ENCODE data around the gene USH2A.

USH2A gene

DNA sequence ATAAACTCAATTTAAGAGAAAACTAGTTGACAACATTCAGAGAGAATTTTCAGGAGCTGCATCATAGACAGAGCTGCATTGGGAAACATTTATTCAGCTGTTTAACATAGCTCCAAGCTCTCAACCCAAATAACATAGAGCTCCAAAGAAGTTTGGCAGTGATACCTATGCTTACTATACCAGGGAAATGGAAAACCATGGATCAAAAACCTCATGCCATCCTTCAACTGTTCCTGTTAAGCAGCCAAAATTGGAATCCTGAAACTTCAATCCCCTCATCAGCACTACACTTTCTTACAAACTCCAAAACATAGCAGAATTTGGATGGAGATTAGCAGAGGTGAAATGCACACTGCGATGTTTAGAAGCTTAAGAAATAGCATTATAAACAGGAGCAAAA, 164.4 kb downstream of the USH2A start:
- Histone ChIP-seq H3K27ac (ENCODE audit: low read length) (no peak overlapping the region), H3K4me1 (ENCODE audit: low read length) (no peaks in the 10 kb centered on the region), H3K9ac (ENCODE audit: low read length) (no peak overlapping the region), H4K20me1 (ENCODE audit: insufficient read depth, low read length) (no peaks in the 10 kb centered on the region), H3F3A (ENCODE audit: insufficient read depth, low read length) (no peaks in the 10 kb centered on the region), H3K9me3 (replicated peaks; ENCODE audit: insufficient read depth, low read length) (no peaks in the 10 kb centered on the region), H3K79me2 (ENCODE audit: low read length) (no peaks in the 10 kb centered on the region), H3K36me3 (replicated peaks; ENCODE audit: insufficient read depth, low read length) (no peaks in the 10 kb centered on the region), H3K4me3 (ENCODE audit: low read length) (no peak overlapping the region), H2AFZ (ENCODE audit: low read length) (no peak overlapping the region), H3K4me2 (ENCODE audit: low read depth, low read length) (no peak overlapping the region), H3K9me2 (replicated peaks; ENCODE audit: insufficient read depth, low read length) (no peaks in the 10 kb centered on the region), H3K27me3 (replicated peaks; ENCODE audit: insufficient read depth, low read length) (no peaks in the 10 kb centered on the region)
- no peak for TF ChIP-seq EZH2 (optimal IDR thresholded peaks at IDR 0.05; ENCODE audit: low read depth, low read length)
- no peak for TF ChIP-seq EZH2phosphoT487 (IDR thresholded peaks at IDR 0.05; ENCODE audit: low read length)
- DNase-seq, result no peak

DNA sequence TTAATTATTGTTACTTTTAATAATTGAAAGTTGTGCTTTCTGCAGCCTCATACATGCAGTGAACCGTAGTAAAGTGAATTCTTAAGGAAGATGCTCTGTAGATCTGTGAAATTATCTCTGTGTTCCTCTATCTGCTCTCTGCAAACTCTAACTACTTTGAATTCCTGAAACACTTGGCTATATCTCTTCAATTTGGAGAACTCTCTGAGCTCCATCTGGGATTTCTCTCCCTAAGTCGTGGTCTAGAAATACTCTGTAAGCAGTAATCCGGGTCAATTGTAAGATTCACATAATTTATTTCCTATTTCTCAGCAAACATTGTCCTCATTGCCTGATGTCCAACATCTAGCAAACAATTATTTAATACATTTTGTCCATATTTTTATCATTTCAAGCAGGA, 164.9 kb downstream of the USH2A start:
- DNase-seq, result no peak
- no peaks in the 10 kb centered on the region for H4K20me1 ChIP-seq (ENCODE audit: insufficient read depth, low read length)
- no peak overlapping the region for H3K9ac ChIP-seq (ENCODE audit: low read length)
- H3K9me2 ChIP-seq (replicated peaks; ENCODE audit: insufficient read depth, low read length), result no peaks in the 10 kb centered on the region
- no peaks in the 10 kb centered on the region for H3F3A ChIP-seq (ENCODE audit: insufficient read depth, low read length)
- H3K27ac ChIP-seq (ENCODE audit: low read length), result no peak overlapping the region
- TF ChIP-seq EZH2phosphoT487 (IDR thresholded peaks at IDR 0.05; ENCODE audit: low read length) (no peak), EZH2 (optimal IDR thresholded peaks at IDR 0.05; ENCODE audit: low read depth, low read length) (no peak)
- TF ChIP-seq, protein P1, sequence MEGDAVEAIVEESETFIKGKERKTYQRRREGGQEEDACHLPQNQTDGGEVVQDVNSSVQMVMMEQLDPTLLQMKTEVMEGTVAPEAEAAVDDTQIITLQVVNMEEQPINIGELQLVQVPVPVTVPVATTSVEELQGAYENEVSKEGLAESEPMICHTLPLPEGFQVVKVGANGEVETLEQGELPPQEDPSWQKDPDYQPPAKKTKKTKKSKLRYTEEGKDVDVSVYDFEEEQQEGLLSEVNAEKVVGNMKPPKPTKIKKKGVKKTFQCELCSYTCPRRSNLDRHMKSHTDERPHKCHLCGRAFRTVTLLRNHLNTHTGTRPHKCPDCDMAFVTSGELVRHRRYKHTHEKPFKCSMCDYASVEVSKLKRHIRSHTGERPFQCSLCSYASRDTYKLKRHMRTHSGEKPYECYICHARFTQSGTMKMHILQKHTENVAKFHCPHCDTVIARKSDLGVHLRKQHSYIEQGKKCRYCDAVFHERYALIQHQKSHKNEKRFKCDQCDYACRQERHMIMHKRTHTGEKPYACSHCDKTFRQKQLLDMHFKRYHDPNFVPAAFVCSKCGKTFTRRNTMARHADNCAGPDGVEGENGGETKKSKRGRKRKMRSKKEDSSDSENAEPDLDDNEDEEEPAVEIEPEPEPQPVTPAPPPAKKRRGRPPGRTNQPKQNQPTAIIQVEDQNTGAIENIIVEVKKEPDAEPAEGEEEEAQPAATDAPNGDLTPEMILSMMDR (IDR thresholded peaks at IDR 0.05; ENCODE audit: low read length), result no peak
- H3K27me3 ChIP-seq (replicated peaks; ENCODE audit: insufficient read depth, low read length), result no peaks in the 10 kb centered on the region
- no peaks in the 10 kb centered on the region for H3K9me3 ChIP-seq (replicated peaks; ENCODE audit: insufficient read depth, low read length)
- H3K4me3 ChIP-seq (ENCODE audit: low read length), result no peak overlapping the region
- H2AFZ ChIP-seq (ENCODE audit: low read length), result no peak overlapping the region
- no peaks in the 10 kb centered on the region for H3K4me1 ChIP-seq (ENCODE audit: low read length)
- H3K4me2 ChIP-seq (ENCODE audit: low read depth, low read length), result no peak overlapping the region
- no peaks in the 10 kb centered on the region for H3K79me2 ChIP-seq (ENCODE audit: low read length)
- no peaks in the 10 kb centered on the region for H3K36me3 ChIP-seq (replicated peaks; ENCODE audit: insufficient read depth, low read length)

DNA sequence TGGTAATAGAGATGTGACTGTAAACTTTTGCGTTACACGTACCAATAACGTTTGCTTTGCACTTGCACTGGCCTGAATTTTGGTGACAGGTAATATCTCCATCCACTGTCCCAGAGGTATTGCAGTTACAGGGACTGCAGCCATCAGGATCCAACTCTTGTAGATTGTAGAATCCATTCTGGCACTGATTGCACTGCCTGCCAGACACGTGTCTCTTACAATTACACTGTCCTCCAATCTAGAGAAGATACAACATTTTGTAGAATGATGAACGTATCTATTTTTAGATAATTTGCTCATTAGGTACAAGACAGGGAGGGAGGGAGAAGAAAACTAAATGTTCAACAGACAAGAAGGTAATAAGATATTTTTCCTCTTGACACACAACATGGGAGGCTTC, 172.4 kb downstream of the USH2A start:
- no peak overlapping the region for H3K4me2 ChIP-seq (ENCODE audit: low read depth, low read length)
- TF ChIP-seq EZH2 (optimal IDR thresholded peaks at IDR 0.05; ENCODE audit: low read depth, low read length) (no peak), EZH2phosphoT487 (IDR thresholded peaks at IDR 0.05; ENCODE audit: low read length) (no peak)
- TF ChIP-seq, protein P1 (IDR thresholded peaks at IDR 0.05; ENCODE audit: low read length), result no peak

DNA sequence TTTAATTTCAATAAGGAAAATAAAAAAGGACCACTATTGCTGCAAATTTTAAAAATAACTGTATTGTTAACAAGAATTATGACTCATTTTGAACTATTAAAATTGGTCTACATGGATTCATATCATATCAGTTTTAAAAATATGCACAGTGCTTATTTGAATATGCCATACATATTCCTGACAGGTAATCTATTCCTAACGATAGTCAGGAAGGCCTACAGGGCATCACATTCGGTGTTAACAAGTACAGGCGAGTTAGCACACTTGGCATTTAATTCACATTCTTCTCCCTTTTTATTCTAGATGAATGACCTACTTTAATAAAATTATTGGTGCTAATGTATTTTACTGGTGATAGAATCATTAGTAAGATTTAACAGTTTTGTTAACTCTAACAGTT, 174.6 kb downstream of the USH2A start:
- Histone ChIP-seq H2AFZ (ENCODE audit: low read length) (no peak overlapping the region), H3K4me3 (ENCODE audit: low read length) (no peak overlapping the region), H3K9ac (ENCODE audit: low read length) (no peak overlapping the region), H3F3A (ENCODE audit: insufficient read depth, low read length) (no peaks in the 10 kb centered on the region), H3K9me3 (replicated peaks; ENCODE audit: insufficient read depth, low read length) (no peaks in the 10 kb centered on the region), H3K4me2 (ENCODE audit: low read depth, low read length) (no peak overlapping the region), H3K27me3 (replicated peaks; ENCODE audit: insufficient read depth, low read length) (no peaks in the 10 kb centered on the region), H4K20me1 (ENCODE audit: insufficient read depth, low read length) (no peaks in the 10 kb centered on the region), H3K27ac (ENCODE audit: low read length) (no peak overlapping the region), H3K4me1 (ENCODE audit: low read length) (no peaks in the 10 kb centered on the region), H3K79me2 (ENCODE audit: low read length) (no peaks in the 10 kb centered on the region), H3K36me3 (replicated peaks; ENCODE audit: insufficient read depth, low read length) (no peaks in the 10 kb centered on the region), H3K9me2 (replicated peaks; ENCODE audit: insufficient read depth, low read length) (no peaks in the 10 kb centered on the region)
- TF ChIP-seq EZH2 (optimal IDR thresholded peaks at IDR 0.05; ENCODE audit: low read depth, low read length) (no peak), EZH2phosphoT487 (IDR thresholded peaks at IDR 0.05; ENCODE audit: low read length) (no peak)
- TF ChIP-seq, protein P1 (IDR thresholded peaks at IDR 0.05; ENCODE audit: low read length), result no peak
- DNase-seq, result no peak

More for the DNA sequence above, 172.4 kb downstream of the USH2A start:
- Histone ChIP-seq H3K27me3 (replicated peaks; ENCODE audit: insufficient read depth, low read length) (no peaks in the 10 kb centered on the region), H3K79me2 (ENCODE audit: low read length) (no peaks in the 10 kb centered on the region), H3F3A (ENCODE audit: insufficient read depth, low read length) (no peaks in the 10 kb centered on the region), H4K20me1 (ENCODE audit: insufficient read depth, low read length) (no peaks in the 10 kb centered on the region), H3K4me3 (ENCODE audit: low read length) (no peak overlapping the region), H3K9me2 (replicated peaks; ENCODE audit: insufficient read depth, low read length) (no peaks in the 10 kb centered on the region), H3K27ac (ENCODE audit: low read length) (no peak overlapping the region), H3K4me1 (ENCODE audit: low read length) (no peaks in the 10 kb centered on the region), H3K9me3 (replicated peaks; ENCODE audit: insufficient read depth, low read length) (no peaks in the 10 kb centered on the region), H3K9ac (ENCODE audit: low read length) (no peak overlapping the region), H2AFZ (ENCODE audit: low read length) (no peak overlapping the region), H3K36me3 (replicated peaks; ENCODE audit: insufficient read depth, low read length) (no peaks in the 10 kb centered on the region)
- no peak for DNase-seq
